ENCODE data around the gene FTH1. TPM values are rescaled to one million over a fixed set of nuclear protein-coding genes. Genes with fewer than 3 reads are reported as not detected.

The FTH1 gene
- total and polyA plus RNA-seq, 2 of the 13 experiments (the other 11 are each of a cell fraction or from before 2014, with no cell fraction given): 607 to 760 TPM

GRCh38 chr11:62001450-62002191 lies 34.2 kb upstream of the FTH1 start (continued):
- TF ChIP-seq PREB (CRISPR knock-in tag; IDR thresholded peaks at IDR 0.05) (no peak), ZNF496 (CRISPR knock-in tag; IDR thresholded peaks at IDR 0.05; ENCODE audit: insufficient replicate concordance) (no peak), MYC (CRISPR knock-in tag; IDR thresholded peaks at IDR 0.05; ENCODE audit: borderline replicate concordance) (peak; percentile 55; the same call in 1 of the 2 replicates), ZNF800 (CRISPR knock-in tag; IDR thresholded peaks at IDR 0.05) (peak; percentile 26; the same call in 1 of the 2 replicates), ZNF549 (CRISPR knock-in tag; IDR thresholded peaks at IDR 0.05) (no peak), NKX3-1 (CRISPR knock-in tag; IDR thresholded peaks at IDR 0.05) (0 out of 2 replicates have a peak, but pooled peaks have one; percentile 55), SMAD9 (CRISPR knock-in tag; IDR thresholded peaks at IDR 0.05) (no peak), ARID3A (IDR thresholded peaks at IDR 0.05; ENCODE audit: low read depth, low read length) (no peak), ZNF18 (CRISPR knock-in tag; IDR thresholded peaks at IDR 0.05; ENCODE audit: insufficient replicate concordance) (no peak), PAWR (CRISPR knock-in tag; IDR thresholded peaks at IDR 0.05; ENCODE audit: borderline replicate concordance) (no peak; the same call in 1 of the 2 replicates), HES4 (CRISPR knock-in tag; IDR thresholded peaks at IDR 0.05; ENCODE audit: borderline replicate concordance) (no peak), ZNF383 (CRISPR knock-in tag; IDR thresholded peaks at IDR 0.05; ENCODE audit: borderline replicate concordance) (no peak), PHF21A (CRISPR knock-in tag; IDR thresholded peaks at IDR 0.05) (peak; percentile 60; the same call in 1 of the 2 replicates), SP1 (IDR thresholded peaks at IDR 0.05) (no peak), SP1 (CRISPR knock-in tag; IDR thresholded peaks at IDR 0.05) (no peak), FOXO1 (CRISPR knock-in tag; IDR thresholded peaks at IDR 0.05) (peak; percentile 54; the same call in 1 of the 2 replicates), SIX1 (CRISPR knock-in tag; IDR thresholded peaks at IDR 0.05; ENCODE audit: borderline replicate concordance) (no peak), KLF6 (CRISPR knock-in tag; IDR thresholded peaks at IDR 0.05) (no peak), ZNF644 (CRISPR knock-in tag; IDR thresholded peaks at IDR 0.05; ENCODE audit: low read depth) (0 out of 2 replicates have a peak, but pooled peaks have one; percentile 26), ZNF275 (CRISPR knock-in tag; IDR thresholded peaks at IDR 0.05; ENCODE audit: borderline replicate concordance) (peak; percentile 43; the same call in 1 of the 2 replicates), RXRB (CRISPR knock-in tag; IDR thresholded peaks at IDR 0.05; ENCODE audit: borderline replicate concordance) (peak; percentile 62), KLF13 (CRISPR knock-in tag; IDR thresholded peaks at IDR 0.05) (no peak)

Data from HepG2 (cell line).